OCI-LY1 (cell line): Measurements from ENCODE around the gene VWA3A.

ENCODE experiments used
- H2AFZ ChIP-seq: fragments of 200-600 bp; sonication (generic), shearing (Covaris generic); 2 replicates; pipeline ENCODE4 v1.6.0; 2014; ENCODE audit warnings: antibody characterized with exemption, mild to moderate bottlenecking, low read length
- H3F3A ChIP-seq: fragments of 200-600 bp; sonication (generic), shearing (Covaris generic); 2 replicates; pipeline ENCODE4 v1.6.0; 2014; ENCODE audit warnings: mild to moderate bottlenecking, antibody characterized with exemption, low read length, moderate library complexity; ENCODE audit not compliant: insufficient read depth
- H3K27ac ChIP-seq: fragments of 200-600 bp; sonication (generic); 2 replicates; pipeline ENCODE4 v1.5.1; 2014; ENCODE audit warnings: low read length, mixed run types, mild to moderate bottlenecking, low read depth; ENCODE audit not compliant: poor library complexity, severe bottlenecking
- H3K27me3 ChIP-seq: fragments of 200-600 bp; sonication (generic); 2 replicates; pipeline ENCODE4 v1.6.0; 2014; ENCODE audit warnings: antibody characterized with exemption, mild to moderate bottlenecking, low read length, moderate library complexity; ENCODE audit not compliant: insufficient read depth
- H3K36me3 ChIP-seq: fragments of 200-600 bp; sonication (generic); 2 replicates; pipeline ENCODE4 v1.6.1; 2014; ENCODE audit warnings: mild to moderate bottlenecking, antibody characterized with exemption, low read length, moderate library complexity, mixed read lengths; ENCODE audit not compliant: insufficient read depth
- H3K4me1 ChIP-seq: fragments of 200-600 bp; sonication (generic); 2 replicates; pipeline ENCODE4 v1.5.1; 2014; ENCODE audit warnings: mild to moderate bottlenecking, low read length, moderate library complexity; ENCODE audit not compliant: insufficient read depth, severe bottlenecking
- H3K4me2 ChIP-seq: fragments of 200-600 bp; sonication (generic), shearing (Covaris generic); 2 replicates; pipeline ENCODE4 v1.6.1; 2014; ENCODE audit warnings: low read length
- H3K4me3 ChIP-seq: fragments of 200-600 bp; sonication (generic); 2 replicates; pipeline ENCODE4 v1.5.1; 2014; ENCODE audit warnings: low read length, low read depth, mild to moderate bottlenecking, mixed read lengths; ENCODE audit not compliant: poor library complexity, severe bottlenecking
- H3K79me2 ChIP-seq: fragments of 200-600 bp; shearing (Covaris generic); 2 replicates; pipeline ENCODE4 v1.6.1; 2016; ENCODE audit warnings: mixed run types, low read length, mixed read lengths; ENCODE audit not compliant: insufficient read depth
- H3K9ac ChIP-seq: fragments of 200-600 bp; sonication (generic), shearing (Covaris generic); 2 replicates; pipeline ENCODE4 v1.6.1; 2014; ENCODE audit warnings: mild to moderate bottlenecking, low read length, mixed read lengths
- H3K9me2 ChIP-seq: fragments of 200-600 bp; sonication (generic), shearing (Covaris generic); 2 replicates; pipeline ENCODE4 v1.6.1; 2014; ENCODE audit warnings: low read depth, mild to moderate bottlenecking, low read length, mixed read lengths
- H3K9me3 ChIP-seq: fragments of 200-600 bp; shearing (Covaris generic); 2 replicates; pipeline ENCODE4 v1.6.1; 2014; ENCODE audit warnings: low read length, mixed read lengths
- H4K20me1 ChIP-seq: fragments of 200-600 bp; sonication (generic), shearing (Covaris generic); 2 replicates; pipeline ENCODE4 v1.6.0; 2016; ENCODE audit warnings: mild to moderate bottlenecking, low read length; ENCODE audit not compliant: insufficient read depth
- CTCF ChIP-seq: fragments of 200-600 bp; sonication (generic), shearing (Covaris generic); IDR thresholded peaks from 2 replicates; pipeline ENCODE4 v1.5.1; 2017; ENCODE audit warnings: mild to moderate bottlenecking, antibody characterized with exemption, low read length, moderate library complexity, mixed read lengths
- EZH2 ChIP-seq: fragments of 200-600 bp; sonication (generic), shearing (Covaris generic); IDR thresholded peaks from 2 replicates; pipeline ENCODE4 v1.8.0; 2017; ENCODE audit warnings: borderline replicate concordance, mixed run types, mild to moderate bottlenecking, antibody characterized with exemption, low read length, moderate library complexity, mixed read lengths

VWA3A gene

GRCh38 chr16:22075043-22075757 lies 17.1 kb upstream of the VWA3A start:
- peaks cover 4% of the 10 kb centered on the region for H3K4me1 ChIP-seq
- TF ChIP-seq CTCF (no peak), EZH2 (no peak)
- no peak overlapping the region for H3K27ac ChIP-seq
- no peak overlapping the region for H2AFZ ChIP-seq
- H3F3A ChIP-seq = no peaks in the 10 kb centered on the region
- H3K27me3 ChIP-seq = no peaks in the 10 kb centered on the region
- H3K9ac ChIP-seq = no peak overlapping the region
- no peaks in the 10 kb centered on the region for H4K20me1 ChIP-seq
- H3K79me2 ChIP-seq = no peaks in the 10 kb centered on the region
- no peaks in the 10 kb centered on the region for H3K9me3 ChIP-seq
- H3K9me2 ChIP-seq = no peaks in the 10 kb centered on the region
- no peaks in the 10 kb centered on the region; the same call in 1 of the 2 replicates for H3K36me3 ChIP-seq
- no peak overlapping the region for H3K4me2 ChIP-seq
- no peak overlapping the region for H3K4me3 ChIP-seq

- H2AFZ ChIP-seq = no peak overlapping the region
- no peak for TF ChIP-seq EZH2
- TF ChIP-seq CTCF = no peak
- no peak overlapping the region for H3K27ac ChIP-seq
- H3K9me2 ChIP-seq = no peaks in the 10 kb centered on the region
- no peaks in the 10 kb centered on the region for H3K9me3 ChIP-seq
- H3K4me2 ChIP-seq = no peak overlapping the region
- no peaks in the 10 kb centered on the region for H3F3A ChIP-seq
- no peaks in the 10 kb centered on the region for H4K20me1 ChIP-seq
- no peak overlapping the region for H3K4me3 ChIP-seq
- no peaks in the 10 kb centered on the region for H3K79me2 ChIP-seq
- no peak overlapping the region for H3K9ac ChIP-seq
- H3K27me3 ChIP-seq = no peaks in the 10 kb centered on the region
- H3K4me1 ChIP-seq = peaks cover 4% of the 10 kb centered on the region
- H3K36me3 ChIP-seq = no peaks in the 10 kb centered on the region; the same call in 1 of the 2 replicates
Measured at GRCh38 chr16:22075776-22076175, 16.6 kb upstream of the VWA3A start.

DNA sequence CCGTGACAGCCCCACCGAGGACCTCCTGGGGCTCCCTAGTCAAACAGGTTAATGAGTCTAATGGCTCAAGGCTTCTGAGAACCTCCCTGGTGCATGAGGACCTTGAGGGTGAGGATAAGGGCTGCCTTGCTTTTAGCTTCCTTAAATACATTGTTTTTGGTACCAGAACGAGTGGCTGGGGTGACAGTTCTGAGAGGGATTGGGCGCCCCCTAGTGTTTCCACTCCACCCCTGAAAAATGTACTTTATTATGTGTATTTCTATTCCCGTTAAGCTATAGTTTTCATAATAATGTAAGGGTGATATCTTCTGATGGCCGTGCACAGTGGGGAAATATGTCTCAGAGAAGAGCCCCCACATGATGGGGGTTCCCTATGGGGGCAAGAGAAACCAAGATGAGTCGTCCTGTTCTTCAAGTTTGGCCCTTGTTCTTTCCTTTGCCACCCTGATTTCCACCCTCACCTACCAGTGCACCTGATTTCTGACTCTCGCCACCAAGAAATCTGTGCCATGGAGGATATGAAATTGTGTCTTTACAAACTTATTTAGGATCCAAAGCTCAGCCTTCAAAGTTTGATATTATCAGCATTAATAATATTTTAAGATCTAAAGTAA lies 14.5 kb upstream of the VWA3A start:
- no peaks in the 10 kb centered on the region for H3K9me2 ChIP-seq
- no peaks in the 10 kb centered on the region; the same call in 1 of the 2 replicates for H3K36me3 ChIP-seq
- H2AFZ ChIP-seq = no peak overlapping the region
- no peaks in the 10 kb centered on the region for H3F3A ChIP-seq
- H3K9me3 ChIP-seq = no peaks in the 10 kb centered on the region
- no peak overlapping the region for H3K4me3 ChIP-seq
- TF ChIP-seq CTCF (peak; percentile 94), EZH2 (no peak)
- H4K20me1 ChIP-seq = no peaks in the 10 kb centered on the region
- no peak overlapping the region for H3K9ac ChIP-seq
- H3K27ac ChIP-seq = no peak overlapping the region
- no peak overlapping the region for H3K4me2 ChIP-seq
- no peaks in the 10 kb centered on the region for H3K27me3 ChIP-seq
- H3K4me1 ChIP-seq = peaks cover 4% of the 10 kb centered on the region
- H3K79me2 ChIP-seq = no peaks in the 10 kb centered on the region
